HK-2 (cell line): ENCODE data around the gene PTPN3.
"Not testable (repeated sequence)": the region's sequence is repeated elsewhere in the genome, so short reads cannot be mapped to it uniquely, and the experiment has no call there.

Experiments
- DNase-seq: peaks from one replicate; pipeline ENCODE4 v3.0.0-alpha.2; 2018; ENCODE audit not compliant: unreplicated experiment

The PTPN3 gene

DNA sequence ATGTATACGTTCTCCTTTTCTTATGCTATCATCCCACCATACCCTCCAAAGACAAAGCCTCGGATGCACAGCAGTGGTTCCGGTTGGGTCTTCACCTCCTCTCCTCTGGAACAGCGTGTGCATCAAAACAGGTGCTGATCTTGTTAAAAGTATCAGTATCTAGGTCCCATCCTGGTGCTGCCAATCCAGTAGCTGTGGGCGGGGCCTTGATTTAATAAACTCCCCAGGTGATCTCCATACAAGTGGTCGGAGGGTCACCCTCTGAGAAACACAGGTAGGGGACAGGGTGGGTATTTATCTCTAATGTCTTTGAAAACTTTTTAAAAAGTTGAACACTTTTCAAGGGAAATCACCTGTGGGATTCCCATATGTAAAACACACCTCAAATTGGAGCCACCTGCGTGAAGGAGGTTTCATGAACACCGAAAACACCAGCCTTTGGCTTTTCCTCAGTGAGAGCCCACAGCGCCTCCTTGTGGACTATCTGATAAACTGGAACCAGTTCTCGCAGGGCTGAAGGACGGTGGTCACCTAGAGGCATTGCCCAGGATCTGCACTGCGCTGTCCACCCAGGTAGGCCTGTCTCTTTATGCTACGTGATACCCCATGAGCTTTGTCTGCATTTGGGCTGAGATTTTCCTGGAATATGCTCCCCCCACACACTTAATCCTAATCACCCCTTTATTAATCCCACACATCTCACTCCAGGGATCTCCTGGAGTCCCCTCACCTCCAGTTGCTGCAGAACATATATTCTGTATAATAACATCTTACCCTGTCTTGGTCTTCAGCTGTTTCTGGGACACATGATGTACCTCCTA lies 96.7 kb downstream of the PTPN3 start:
- peak; percentile 53 for DNase-seq

DNA sequence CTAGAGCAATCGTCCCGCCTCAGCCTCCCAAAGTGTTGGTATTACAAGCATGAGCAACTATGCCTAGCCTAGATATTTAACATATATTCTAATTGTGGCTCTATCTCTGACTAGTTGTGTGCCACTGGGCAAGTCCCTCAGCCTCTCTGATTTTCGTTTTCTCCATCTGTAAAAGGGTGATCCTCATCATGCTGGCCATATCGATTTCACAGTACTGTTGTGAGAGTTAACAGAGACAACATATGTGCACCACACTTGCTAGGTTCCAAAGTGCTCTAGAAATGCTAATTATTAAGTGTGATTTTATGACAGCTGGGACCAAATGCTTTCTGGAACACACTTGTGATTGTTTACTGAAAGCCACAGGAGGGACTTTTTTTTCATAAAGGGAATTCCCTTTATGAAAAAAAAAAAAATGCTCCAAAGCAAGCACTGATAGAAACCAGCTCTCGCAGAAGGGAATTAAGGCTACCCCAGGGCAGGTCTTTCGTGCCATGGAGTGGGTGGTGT lies 98.8 kb downstream of the PTPN3 start:
- no peak for DNase-seq

DNA sequence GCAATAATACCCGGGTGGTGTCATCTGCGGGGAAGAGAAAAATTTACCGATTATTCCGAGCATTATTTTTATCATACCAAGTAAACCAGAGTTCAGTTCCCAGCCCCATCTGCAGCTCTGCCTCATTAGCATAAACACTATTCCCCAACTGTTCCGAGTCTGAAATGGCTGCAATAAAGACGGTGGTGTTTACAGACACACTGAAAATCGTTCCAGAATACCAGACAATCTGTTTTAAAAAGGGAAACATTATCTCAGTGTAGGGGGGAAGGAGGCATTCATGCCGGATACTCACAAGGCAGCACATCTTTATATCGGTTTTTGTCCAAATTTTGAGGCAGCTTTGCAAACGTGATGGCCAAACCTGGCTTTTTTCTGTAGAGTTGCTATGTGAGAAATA lies 106.9 kb downstream of the PTPN3 start:
- DNase-seq, result no peak

DNA sequence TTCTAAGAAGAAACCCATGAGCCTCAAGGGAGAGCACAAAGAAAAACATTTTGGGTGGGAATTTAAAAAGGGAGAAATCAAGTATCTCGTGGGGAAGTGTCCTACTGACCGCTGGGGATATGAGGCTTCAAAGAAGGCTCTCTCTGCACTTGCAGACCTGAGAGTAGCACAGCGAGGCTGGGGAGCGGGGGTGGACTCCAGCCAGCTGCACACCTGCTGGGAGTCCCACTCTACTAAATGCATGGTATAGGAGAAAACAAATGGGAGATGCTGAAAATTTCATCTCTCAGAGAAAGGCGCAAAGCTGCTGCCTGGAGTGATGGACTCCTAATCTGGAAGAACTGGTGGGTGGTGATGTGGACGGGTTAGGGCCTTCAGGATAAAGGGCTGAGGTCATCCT lies 110.3 kb downstream of the PTPN3 start:
- no peak for DNase-seq

DNA sequence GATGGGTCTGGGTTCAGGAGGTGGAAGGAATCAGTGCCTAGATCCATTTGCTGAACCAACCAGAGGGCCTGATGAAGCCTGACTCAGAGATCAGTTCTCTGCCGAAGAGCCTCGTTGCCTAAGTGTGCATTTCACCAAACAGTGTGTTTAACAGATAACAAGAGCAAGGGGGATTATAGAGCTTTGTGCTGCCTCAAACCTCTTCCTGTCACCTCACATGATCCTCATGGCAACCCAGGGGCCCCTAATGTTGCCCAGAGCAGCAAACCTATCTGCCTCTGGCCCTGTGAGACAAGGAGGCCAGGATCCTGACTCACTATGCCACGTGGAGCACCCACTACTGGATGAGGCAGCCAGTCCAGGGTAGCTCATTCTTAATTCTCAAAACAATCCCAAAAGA lies 110.9 kb downstream of the PTPN3 start:
- no peak for DNase-seq

DNA sequence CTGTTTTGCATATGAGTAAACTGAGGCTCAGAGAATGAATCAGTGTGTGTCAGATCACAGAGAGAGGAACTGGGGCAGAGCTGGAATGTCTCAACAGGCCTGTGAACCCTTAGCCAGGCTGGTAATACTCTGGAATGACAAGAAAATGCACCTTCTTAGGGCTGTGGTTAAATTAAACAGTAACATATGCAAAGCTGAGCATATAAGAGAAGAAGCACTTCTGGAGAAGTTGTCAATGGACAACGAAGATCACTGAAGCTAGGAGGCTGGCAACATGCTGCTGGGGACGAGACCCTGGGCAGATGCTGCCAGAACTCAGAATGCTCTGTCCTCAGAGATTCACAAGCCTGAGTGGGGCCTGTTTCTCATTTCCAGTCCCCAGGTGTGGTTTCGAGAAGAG lies 112.6 kb downstream of the PTPN3 start:
- no peak for DNase-seq

DNA sequence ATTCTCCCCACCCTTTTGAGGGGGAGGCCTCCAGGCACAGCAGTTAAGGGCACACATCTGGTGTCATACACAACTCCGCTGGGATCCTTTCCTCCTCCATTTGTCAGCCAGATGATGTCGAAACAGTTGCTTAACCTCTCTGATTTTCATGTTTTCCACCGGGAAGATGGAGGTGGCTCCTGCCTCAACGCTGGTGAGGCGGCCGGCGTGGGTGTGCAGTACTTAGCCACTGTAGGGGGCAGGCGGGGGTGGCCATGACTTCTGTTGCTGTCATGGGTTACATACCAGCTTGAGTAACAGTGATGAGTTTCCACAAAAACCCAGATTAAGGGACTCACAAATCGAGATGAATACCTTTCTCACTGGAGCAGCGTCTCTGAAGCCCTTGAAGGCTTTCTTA lies 114.2 kb downstream of the PTPN3 start:
- DNase-seq, result no peak

DNA sequence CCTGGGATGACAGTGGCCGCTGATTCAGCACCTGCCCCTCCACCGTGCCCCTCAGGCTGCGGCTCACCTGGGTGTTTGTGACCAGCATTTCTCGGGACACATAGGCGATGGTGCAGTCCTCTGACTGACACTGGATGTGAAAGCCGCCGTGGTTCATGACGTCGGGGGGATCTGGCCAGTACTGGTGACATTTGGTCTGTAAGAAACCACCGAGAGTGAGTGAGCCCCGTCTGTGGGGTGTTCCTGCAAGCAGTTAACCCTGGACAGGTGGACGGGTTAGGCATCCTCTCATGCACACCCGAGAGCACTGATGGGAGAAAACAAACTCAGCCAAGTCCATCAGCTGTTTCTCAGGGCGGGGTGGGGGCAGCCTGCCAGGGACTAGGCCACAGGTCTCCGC lies 114.8 kb downstream of the PTPN3 start:
- DNase-seq, result no peak

DNA sequence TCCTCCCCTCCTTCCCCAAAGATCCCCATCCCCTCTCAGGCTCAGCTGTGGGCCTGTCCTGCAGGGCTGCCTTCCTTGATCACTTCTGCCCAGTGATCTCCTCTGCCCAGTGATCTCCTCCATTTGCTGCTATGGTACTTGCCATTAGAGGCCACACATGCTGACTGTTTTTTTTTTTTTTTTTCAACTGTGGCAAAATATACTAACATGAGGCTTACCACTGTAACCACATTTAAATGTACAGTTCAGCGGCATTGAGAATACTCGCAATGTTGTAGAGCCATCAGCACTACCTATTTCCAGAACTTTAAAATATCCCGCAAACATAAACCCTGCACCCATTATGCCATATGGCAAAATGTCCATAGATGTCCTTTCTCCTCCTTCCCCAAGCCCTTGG lies 115.5 kb downstream of the PTPN3 start:
- no peak for DNase-seq

DNA sequence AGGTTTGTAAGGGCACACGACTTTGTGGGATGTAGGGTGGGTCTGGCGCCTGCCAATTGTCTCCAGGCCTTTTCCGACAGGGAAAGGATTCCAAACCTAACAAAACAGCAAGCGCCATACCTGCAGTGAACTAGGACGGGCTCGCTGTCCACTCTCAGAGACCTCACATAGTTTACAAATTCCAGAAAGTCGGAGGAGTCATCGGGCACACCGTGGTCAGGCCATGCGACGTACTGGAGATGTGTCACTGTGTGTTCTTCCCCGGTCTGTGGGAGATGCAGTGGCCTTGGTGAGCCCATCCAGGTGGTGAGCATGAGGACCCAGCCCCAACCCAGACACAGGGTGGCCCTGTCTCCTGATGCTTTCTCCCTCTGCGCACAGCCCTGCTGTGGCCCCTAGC lies 115.9 kb downstream of the PTPN3 start:
- DNase-seq, result peak; percentile 45

DNA sequence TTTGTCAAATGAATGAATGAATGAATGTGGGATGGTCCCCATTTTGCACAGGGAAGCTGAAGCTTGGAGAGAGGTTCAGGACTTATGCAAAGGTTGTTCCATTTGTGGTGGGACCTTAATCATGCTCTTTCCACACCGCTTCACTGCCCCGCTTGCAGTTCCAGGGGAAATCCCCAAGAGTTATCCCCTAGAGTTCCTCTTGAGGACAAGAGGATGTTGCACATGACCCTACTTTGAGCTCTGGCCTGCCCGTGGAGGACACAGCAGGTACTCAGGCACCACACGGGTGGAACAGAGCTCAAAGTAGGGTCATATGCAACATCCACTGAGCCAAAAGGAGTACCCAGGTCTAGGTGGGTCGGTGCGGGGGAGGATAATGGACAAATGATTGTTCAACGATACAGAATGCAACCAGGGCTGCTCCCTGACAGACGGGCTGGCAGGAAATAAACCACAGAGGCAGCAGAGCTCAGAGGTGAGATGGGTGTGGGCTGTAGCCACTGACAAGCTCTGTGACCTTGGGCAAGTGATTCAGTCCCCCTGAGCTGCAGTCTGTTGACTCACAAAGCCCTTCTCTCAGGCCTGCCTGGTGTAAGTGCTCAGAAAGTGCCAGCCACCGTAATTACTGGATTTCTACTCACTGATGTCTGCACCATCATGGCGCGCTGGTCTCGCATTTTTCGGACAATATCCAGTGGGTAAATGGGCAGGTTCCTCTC lies 116.9 kb downstream of the PTPN3 start:
- DNase-seq, result peak; percentile 79

DNA sequence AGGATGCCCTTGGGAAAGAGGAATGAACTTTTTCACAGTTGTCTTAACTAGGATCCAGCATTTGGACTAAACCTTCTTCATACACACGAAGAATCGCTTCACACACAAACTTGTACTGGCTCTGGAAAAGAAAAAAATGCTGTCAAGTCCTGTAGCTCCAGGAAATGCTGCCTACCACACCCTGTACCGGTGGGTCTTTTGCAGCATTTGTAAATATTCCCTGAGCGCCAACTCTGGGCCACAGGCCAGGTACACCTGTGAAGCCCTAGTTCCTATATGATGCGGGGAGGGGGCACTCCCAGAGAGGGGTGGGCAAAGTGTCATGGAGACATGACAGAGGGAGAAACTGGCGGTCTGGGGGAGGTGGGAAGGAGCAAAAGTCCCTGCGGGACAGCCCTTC lies 118.6 kb downstream of the PTPN3 start:
- no peak for DNase-seq

DNA sequence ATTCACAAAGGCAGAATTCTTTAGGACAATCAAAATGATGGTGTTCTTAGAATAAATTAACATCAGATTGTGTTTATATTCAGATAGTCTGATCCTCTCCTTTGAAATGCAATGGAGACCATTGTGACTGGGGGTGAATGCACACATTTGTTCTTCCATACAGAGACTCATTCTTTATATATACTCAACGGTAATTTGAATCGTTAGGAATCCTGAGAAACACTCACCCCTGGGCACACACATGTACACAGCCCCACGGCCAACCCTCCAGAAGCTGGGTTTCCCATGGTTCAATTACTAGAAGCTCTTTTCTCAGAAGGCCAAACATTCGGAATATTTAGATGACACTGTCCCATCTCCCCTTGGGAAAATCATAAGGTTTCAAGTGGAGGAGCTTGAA lies 119.8 kb downstream of the PTPN3 start:
- DNase-seq, result no peak

DNA sequence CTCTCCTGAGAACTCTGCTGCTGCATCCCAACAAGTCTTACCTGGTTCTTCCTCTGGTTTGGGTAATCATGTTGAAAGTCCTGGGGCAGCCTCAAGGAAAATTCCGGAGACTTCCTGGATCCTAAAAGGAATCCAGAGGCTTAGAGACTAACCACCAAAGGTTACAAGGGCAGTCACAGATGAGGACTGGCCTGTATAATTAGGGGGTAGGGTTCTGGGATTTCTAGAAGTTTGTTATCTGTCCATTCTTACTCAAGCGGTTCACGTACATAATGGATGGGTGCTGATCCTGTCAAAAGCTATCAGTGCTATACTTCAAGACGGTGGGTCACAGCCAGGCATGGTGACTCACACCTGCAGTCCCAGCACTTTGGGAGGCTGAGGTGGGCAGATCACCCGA lies 125.9 kb downstream of the PTPN3 start:
- DNase-seq, result no peak

DNA sequence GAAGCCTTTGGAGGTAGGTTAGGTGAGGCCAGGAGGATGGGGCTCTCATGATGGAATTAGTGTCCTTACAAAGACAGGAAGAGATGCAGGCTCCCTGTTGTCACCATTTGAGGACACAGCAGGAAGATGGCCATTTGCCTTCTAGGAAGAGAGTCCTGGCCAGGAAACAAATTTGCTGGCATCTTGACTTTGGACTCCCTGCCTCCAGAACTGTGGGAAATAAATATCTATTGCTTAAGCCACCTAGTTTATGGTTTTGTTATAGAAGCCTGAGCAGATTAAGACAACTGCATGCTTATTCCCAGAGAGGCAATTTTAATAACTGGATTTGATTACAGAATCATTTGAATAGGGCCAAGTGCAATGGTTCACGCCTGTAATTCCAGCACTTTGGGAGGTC lies 126.7 kb downstream of the PTPN3 start:
- DNase-seq, result no peak

DNA sequence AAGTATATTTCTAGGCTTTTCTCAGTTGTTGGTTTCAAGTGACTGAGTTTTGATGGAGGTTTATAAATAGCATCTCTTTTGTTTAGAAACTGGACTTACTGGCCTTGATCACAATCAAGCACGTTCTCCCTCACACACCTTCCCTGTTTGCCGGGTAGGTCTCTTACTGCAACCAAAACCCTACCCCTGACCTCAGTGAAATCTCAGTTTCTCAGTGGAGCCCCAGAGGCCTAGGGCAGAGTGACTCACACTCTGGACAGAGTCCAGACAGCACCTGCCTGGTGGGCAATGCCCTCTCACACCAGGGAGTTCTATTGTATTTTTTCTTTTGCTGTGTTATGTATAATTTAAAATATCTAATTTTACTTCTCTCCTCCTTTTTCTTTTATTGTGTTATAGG lies 128.8 kb downstream of the PTPN3 start:
- no peak for DNase-seq

DNA sequence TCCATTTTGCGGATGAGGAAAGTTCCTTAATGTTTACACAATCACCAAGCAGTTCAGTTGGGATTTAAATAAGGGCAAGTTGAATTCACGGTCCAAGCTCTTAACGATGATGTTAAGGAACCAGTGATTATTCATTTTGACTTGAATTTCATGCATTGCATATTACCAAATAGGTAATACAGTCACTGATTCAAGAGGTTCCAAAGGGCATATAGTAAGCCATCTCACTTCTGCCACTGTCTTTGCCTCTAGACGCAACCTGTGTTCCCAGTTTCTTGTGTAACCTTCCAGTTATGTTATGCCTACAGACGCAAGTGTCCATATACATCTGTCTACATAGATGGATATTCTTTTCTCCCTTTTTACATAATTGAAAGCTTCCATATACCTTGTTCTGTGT lies 137.3 kb downstream of the PTPN3 start:
- no peak for DNase-seq

DNA sequence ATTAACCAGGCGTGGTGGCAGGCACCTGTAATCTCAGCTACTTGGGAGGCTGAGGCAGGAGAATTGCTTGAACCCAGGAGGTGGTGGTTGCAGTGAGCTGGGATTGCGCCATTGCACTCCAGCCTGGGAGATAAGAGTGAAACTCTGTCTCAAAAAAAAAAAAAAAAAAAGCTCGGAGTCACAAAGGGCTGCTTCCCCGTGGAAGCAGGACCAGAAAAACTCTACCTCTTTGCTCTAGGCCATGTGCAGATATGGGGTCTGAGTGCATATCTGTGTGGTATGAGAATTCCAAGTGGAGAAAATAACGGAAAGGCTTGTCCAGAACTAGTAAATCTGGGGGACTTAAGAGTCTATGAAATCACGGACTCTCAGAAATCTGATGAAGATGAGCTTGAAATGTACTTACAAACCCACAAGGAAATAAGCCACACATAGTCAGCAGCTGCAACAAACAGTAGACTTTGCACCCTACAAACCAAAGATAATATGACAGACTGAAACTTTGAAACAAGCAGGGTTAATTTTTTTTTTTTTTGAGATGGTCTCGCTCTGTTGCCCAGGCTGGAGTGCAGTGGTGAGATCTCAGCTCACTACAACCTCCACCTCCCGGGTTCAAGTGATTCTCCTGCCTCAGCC lies 139.0 kb downstream of the PTPN3 start:
- DNase-seq, result not testable (repeated sequence)

DNA sequence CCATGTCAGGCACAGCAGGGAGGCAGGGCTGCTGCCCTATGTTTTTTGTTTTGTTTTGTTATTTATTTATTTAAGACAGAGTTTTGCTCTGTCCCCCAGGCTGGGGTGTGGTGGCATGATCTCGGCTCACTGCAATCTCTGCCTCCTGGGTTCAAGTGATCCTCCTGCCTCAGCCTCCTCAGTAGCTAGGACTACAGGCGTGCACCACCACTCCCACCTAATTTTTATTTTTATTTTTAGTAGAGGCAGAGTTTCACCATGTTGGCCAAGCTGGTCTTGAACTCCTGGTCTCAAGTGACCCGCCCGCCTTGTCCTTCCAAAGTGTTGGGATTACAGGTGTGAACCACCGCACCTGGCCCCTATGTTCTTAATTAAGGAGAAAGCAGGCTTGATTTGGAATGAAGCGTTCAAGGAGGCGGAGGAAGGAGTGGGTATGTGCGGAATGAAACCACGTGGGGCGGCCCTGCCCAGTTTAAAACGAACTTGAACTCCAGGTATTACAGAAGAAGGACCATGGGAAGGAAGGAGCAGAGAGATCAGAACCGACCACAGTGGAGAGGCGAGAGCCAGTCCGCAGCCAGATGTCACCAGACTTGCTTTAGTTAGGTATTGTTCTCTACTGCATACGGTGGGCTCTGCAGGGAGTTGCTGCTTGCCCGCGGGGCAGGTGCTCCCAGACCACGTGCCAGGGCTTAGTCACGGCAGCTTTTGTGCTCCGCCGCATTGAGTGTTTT lies 142.4 kb downstream of the PTPN3 start:
- no peak for DNase-seq

DNA sequence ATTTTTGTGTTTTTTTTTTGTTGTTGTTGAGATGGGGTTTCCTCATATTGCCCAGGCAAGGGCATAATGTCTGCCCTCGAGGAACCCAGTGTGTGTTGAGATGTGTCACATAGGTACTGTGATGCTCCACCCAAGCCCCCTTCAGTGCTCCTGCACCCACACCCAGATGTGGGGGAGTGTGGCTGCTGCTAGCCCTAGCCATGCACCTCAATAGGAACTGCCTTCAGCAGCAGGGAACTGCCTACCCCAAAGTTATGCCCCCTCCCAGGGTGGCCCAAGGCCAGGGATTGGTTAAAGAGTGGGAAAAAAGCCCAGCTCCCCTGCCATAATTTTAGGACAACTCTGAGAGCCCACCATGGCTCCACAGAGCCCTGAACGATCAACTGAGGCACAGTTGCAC lies 143.9 kb downstream of the PTPN3 start:
- no peak for DNase-seq

DNA sequence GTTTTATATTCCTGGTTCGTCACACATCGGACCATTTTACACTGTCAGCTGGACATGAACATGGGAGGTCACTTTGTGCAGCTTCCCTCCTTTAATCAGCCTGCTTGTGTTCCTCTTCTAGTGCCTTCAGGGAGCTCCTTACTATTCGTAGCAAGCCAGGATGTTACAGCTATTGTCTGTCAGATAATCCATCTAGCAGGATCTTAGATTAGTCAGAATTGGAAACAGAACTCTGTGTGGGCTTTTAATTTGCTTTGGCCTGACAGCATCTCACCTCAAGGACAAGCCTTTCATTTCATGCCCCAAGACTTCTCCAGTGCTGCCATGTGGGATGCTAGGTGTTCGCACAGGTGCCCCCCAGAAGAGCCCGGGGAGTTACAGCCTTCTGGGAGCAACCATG lies 147.1 kb downstream of the PTPN3 start:
- no peak for DNase-seq

DNA sequence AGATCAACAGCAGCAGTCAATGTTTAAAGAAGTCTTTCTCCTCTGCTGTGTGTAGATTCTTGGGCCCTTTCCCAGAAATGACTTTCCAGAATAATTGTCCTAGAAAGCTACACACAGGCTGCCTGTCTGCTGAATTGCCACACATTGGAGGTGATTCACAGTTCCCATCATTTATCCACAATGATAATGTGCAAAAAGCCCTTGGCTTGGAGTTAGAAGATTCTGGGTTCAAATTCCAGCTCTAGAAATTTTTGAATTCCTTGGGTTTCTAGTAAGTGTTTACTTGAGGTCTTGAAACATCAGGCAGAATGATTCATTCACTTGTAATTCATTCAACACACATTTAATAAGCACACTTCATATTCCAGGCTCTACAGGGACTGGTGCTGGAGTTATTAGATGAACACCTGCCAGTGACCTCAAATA lies 148.7 kb downstream of the PTPN3 start:
- DNase-seq, result no peak
